Lower lobe of right lung (tissue), 2 donors: ENCODE data around the gene PALLD. TPM values are rescaled to one million over a fixed set of nuclear protein-coding genes. Genes with fewer than 3 reads are reported as not detected.
A peak's percentile ranks its signal among the peaks of the same experiment; 100 is the strongest.

ENCODE experiments used
- ATAC-seq, 2 donors: fragments of 200-7000 bp; cut with Tn5 transposase; one replicate each; pipeline ENCODE4 v1.9.1; 2020 to 2022; ENCODE audit warnings: mild to moderate bottlenecking in 2 of 2, moderate library complexity in 2 of 2
- DNase-seq: peaks from one replicate; pipeline ENCODE4 v3.0.0-alpha.2; 2020
- H3K27ac ChIP-seq: fragments of 200-600 bp; one replicate; pipeline ENCODE4 v1.8.0; 2022
- H3K27me3 ChIP-seq: fragments of 200-600 bp; one replicate; pipeline ENCODE4 v1.8.0; 2022; ENCODE audit warnings: low read depth
- H3K36me3 ChIP-seq: fragments of 200-600 bp; one replicate; pipeline ENCODE4 v1.8.0; 2022; ENCODE audit warnings: mild to moderate bottlenecking
- H3K4me1 ChIP-seq: fragments of 200-600 bp; one replicate; pipeline ENCODE4 v1.8.0; 2022
- H3K4me3 ChIP-seq: fragments of 200-600 bp; one replicate; pipeline ENCODE4 v1.8.0; 2022; ENCODE audit warnings: mild to moderate bottlenecking
- H3K9me3 ChIP-seq: fragments of 200-600 bp; one replicate; pipeline ENCODE4 v1.8.0; 2022
- CTCF ChIP-seq: fragments of 200-600 bp; IDR thresholded peaks from one replicate; pipeline ENCODE4 v1.8.0; 2022; ENCODE audit warnings: antibody characterized with exemption, mild to moderate bottlenecking
- intact Hi-C: fragments of 100-400 bp; cut with DNase I; formaldehyde crosslinking; loops from one replicate; pipeline ENCODE4 v1.11.0; 2022
- total RNA-seq: library from RNA; stranded (reverse); fragmentation: NEBNext Ultra II Directional; extraction: Animal tissue kit (Norgen Biotek cat#: 25700); gene quantifications from one replicate; pipeline ENCODE4 v1.2.1, GENCODE V29; 2021
- donor health status: DM: no; HTN: yes; CAD: no; lungs with severe emphysema.

Gene PALLD
- total RNA-seq, 1 donor from 2014 or later = 91.9 TPM

GRCh38 chr4:168491563-168491962, 5.3 kb upstream of the PALLD start:
- Histone ChIP-seq H3K4me3 (no peak overlapping the region), H3K4me1 (no peaks in the 10 kb centered on the region), H3K27me3 (no peaks in the 10 kb centered on the region), H3K9me3 (no peaks in the 10 kb centered on the region), H3K27ac (no peak overlapping the region), H3K36me3 (no peaks in the 10 kb centered on the region)
- DNase-seq = no peak
- ATAC-seq = no peak
- intact Hi-C loops = no loop called here
- TF ChIP-seq CTCF = no peak

DNA sequence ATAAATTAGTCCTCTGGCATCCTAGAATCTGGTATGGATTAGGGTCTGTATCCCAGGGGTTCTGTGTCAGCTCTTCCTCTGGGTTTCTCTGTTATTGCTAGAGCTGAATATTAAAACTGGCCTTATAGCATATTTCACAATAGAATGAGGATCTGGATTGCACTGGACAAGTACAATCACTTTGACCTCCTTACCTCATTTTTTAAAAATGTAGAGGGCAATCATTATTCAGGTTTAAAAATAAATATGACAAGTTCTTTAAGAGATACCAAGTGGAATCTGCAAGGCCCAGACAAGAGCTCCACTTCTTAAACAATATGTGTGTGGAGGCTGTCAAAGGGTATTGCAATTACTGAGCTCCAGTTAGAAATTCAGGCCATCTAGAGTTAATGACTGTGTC, 1.4 kb downstream of the PALLD start:
- DNase-seq (no peak), ATAC-seq (no peak)
- Histone ChIP-seq H3K4me3 (no peak overlapping the region), H3K36me3 (no peaks in the 10 kb centered on the region), H3K4me1 (no peaks in the 10 kb centered on the region), H3K27me3 (no peaks in the 10 kb centered on the region), H3K9me3 (no peaks in the 10 kb centered on the region), H3K27ac (no peak overlapping the region)
- intact Hi-C loops = no loop called here
- no peak for TF ChIP-seq CTCF

- TF ChIP-seq CTCF = no peak
- no peaks in the 10 kb centered on the region for H3K9me3 ChIP-seq
- no peaks in the 10 kb centered on the region for H3K36me3 ChIP-seq
- peaks cover 4% of the 10 kb centered on the region for H3K4me1 ChIP-seq
- DNase-seq = no peak
- H3K4me3 ChIP-seq = no peak overlapping the region
- no peak overlapping the region for H3K27ac ChIP-seq
- no peaks in the 10 kb centered on the region for H3K27me3 ChIP-seq
- no peak for ATAC-seq
- intact Hi-C loops = no loop called here
Measured at GRCh38 chr4:168499241-168499640, 2.4 kb downstream of the PALLD start.

- DNase-seq (no peak), ATAC-seq (peak; percentile 47 to 61)
- TF ChIP-seq CTCF = no peak
- Histone ChIP-seq H3K27me3 (no peaks in the 10 kb centered on the region), H3K36me3 (no peaks in the 10 kb centered on the region), H3K9me3 (no peaks in the 10 kb centered on the region), H3K4me1 (peaks cover 4% of the 10 kb centered on the region), H3K27ac (no peak overlapping the region), H3K4me3 (no peak overlapping the region)
- intact Hi-C loops = no loop called here
Measured at GRCh38 chr4:168501407-168501806, 4.6 kb downstream of the PALLD start.

DNA sequence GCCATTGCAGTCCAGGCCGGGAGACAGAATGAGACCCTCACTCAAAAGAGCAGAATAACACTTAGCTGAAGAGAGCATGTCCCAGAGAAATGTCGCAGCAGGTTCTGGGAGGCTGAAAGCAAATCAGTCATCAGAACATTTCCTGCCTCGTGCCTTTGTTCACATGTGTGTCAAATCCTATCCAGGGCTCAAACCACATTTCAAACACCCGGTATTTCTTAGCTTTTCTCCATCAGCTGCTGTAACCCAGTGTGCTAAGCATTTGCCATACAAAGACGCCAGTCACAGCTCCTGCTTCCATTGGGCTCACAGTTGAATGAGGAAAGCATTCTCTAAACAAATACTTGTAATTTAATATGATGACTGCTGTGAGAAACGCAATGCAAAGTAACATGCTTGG, 6.0 kb downstream of the PALLD start:
- no peaks in the 10 kb centered on the region for H3K36me3 ChIP-seq
- DNase-seq (no peak), ATAC-seq (no peak)
- no peaks in the 10 kb centered on the region for H3K27me3 ChIP-seq
- H3K9me3 ChIP-seq = no peaks in the 10 kb centered on the region
- intact Hi-C loops = no loop called here
- H3K4me3 ChIP-seq = no peak overlapping the region
- H3K27ac ChIP-seq = no peak overlapping the region
- H3K4me1 ChIP-seq = peaks cover 4% of the 10 kb centered on the region
- no peak for TF ChIP-seq CTCF
